Testis (tissue), 2 donors: ENCODE results near the gene TCP11.

Source experiments
- CTCF ChIP-seq, 3 experiments: fragments of 450-650 bp in 2 of 3; fragments of 200-600 bp in 1 of 3; sonication (generic) in 1 of 3; IDR thresholded peaks; one replicate each; pipeline ENCODE4 v1.5.1; 2016 to 2019; ENCODE audit warnings: antibody characterized with exemption in 3 of 3, mild to moderate bottlenecking in 2 of 3, moderate library complexity in 1 of 3
- POLR2A ChIP-seq: fragments of 450-650 bp; IDR thresholded peaks from one replicate; pipeline ENCODE4 v1.6.1; 2017; ENCODE audit warnings: antibody characterized with exemption, mild to moderate bottlenecking, moderate library complexity

- TF ChIP-seq CTCF (IDR thresholded peaks at IDR 0.05) (no peak), POLR2A (no peak)
Observed at GRCh38 chr6:35177596-35177995, 36.5 kb upstream of the TCP11 start.
